ENCODE data around the gene RBFOX2.

Gene RBFOX2

DNA sequence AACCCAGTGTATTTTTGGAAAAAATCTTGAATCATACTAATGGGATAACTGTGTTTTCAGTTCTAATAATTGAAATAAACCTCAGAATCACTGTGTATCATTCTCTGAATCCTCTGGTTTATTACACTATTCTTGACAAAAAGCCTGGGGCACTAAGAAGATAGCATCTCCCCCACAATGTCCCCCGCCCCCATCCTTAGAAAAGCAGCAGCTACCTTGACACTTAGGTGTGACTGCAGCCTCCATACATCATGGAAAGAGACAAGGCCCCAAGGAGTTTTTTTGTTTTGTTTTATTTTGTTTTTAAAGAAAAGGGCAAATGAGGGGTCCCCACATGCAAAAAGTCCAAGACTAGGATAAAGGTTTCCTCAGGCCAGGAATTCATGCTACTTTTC lies 186.1 kb downstream of the RBFOX2 start:
- ATAC-seq (ENCODE audit: low read depth) (no peak), DNase-seq (ENCODE audit: low spot score) (no peak)
- Histone ChIP-seq H3K4me3 (ENCODE audit: severe bottlenecking) (no peak overlapping the region), H3K36me3 (ENCODE audit: low read depth) (no peaks in the 10 kb centered on the region; the same call in 1 of the 2 replicates), H3K4me1 (ENCODE audit: insufficient read depth, poor library complexity, severe bottlenecking) (peaks cover 10% of the 10 kb centered on the region), H3K27ac (ENCODE audit: poor library complexity, severe bottlenecking) (peak overlapping the region; percentile 97), H3K9me3 (ENCODE audit: severe bottlenecking) (no peaks in the 10 kb centered on the region), H3K27me3 (ENCODE audit: insufficient read depth, poor library complexity, severe bottlenecking) (no peaks in the 10 kb centered on the region)
- TF ChIP-seq, protein P1, sequence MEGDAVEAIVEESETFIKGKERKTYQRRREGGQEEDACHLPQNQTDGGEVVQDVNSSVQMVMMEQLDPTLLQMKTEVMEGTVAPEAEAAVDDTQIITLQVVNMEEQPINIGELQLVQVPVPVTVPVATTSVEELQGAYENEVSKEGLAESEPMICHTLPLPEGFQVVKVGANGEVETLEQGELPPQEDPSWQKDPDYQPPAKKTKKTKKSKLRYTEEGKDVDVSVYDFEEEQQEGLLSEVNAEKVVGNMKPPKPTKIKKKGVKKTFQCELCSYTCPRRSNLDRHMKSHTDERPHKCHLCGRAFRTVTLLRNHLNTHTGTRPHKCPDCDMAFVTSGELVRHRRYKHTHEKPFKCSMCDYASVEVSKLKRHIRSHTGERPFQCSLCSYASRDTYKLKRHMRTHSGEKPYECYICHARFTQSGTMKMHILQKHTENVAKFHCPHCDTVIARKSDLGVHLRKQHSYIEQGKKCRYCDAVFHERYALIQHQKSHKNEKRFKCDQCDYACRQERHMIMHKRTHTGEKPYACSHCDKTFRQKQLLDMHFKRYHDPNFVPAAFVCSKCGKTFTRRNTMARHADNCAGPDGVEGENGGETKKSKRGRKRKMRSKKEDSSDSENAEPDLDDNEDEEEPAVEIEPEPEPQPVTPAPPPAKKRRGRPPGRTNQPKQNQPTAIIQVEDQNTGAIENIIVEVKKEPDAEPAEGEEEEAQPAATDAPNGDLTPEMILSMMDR (IDR thresholded peaks at IDR 0.05; ENCODE audit: poor library complexity, severe bottlenecking): no peak

DNA sequence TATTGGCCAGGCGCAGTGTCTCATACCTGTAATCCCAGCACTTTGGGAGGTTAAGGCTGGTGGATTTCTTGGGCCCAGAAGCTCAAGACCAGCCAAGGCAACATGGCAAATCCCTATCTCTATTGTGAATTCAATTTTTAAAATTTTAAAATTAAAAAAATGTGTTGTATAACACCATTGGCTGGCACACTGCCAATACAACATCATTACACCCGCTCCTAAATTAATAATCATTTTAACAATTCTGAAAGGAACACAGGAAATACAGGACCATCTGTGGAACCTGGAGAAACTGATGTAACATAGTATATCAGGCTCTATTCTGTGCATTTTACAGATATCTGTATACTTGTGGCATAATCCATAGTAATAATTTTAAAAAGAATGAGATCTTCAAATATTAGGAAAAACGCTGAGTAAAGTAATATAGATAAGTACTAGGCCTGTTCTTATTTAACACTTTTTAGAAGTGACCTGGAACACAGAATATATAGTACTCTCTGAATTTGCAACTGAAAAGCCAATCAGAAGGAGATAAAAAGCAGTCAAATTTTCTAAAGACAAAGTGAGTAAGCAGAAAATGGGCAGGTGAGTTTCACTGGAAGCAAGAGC lies 186.6 kb downstream of the RBFOX2 start:
- DNase-seq (ENCODE audit: low spot score): no peak
- peak overlapping the region; percentile 97 for H3K27ac ChIP-seq (ENCODE audit: poor library complexity, severe bottlenecking)
- H3K27me3 ChIP-seq (ENCODE audit: insufficient read depth, poor library complexity, severe bottlenecking): no peaks in the 10 kb centered on the region
- peaks cover under 1% of the 10 kb centered on the region; the same call in 1 of the 2 replicates for H3K36me3 ChIP-seq (ENCODE audit: low read depth)
- peaks cover 11% of the 10 kb centered on the region for H3K4me1 ChIP-seq (ENCODE audit: insufficient read depth, poor library complexity, severe bottlenecking)
- no peak for ATAC-seq (ENCODE audit: low read depth)
- no peaks in the 10 kb centered on the region for H3K9me3 ChIP-seq (ENCODE audit: severe bottlenecking)
- TF ChIP-seq, protein P1 (IDR thresholded peaks at IDR 0.05; ENCODE audit: poor library complexity, severe bottlenecking): no peak
- H3K4me3 ChIP-seq (ENCODE audit: severe bottlenecking): no peak overlapping the region

- H3K36me3 ChIP-seq (ENCODE audit: low read depth): peaks cover 4% of the 10 kb centered on the region; the same call in 1 of the 2 replicates
- peak overlapping the region; percentile 97 for H3K27ac ChIP-seq (ENCODE audit: poor library complexity, severe bottlenecking)
- TF ChIP-seq, protein P1 (IDR thresholded peaks at IDR 0.05; ENCODE audit: poor library complexity, severe bottlenecking): no peak
- H3K4me3 ChIP-seq (ENCODE audit: severe bottlenecking): peak overlapping the region; percentile 48
- no peaks in the 10 kb centered on the region for H3K27me3 ChIP-seq (ENCODE audit: insufficient read depth, poor library complexity, severe bottlenecking)
- DNase-seq (ENCODE audit: low spot score) (peak; percentile 94), ATAC-seq (ENCODE audit: low read depth) (peak; percentile 80)
- no peaks in the 10 kb centered on the region for H3K9me3 ChIP-seq (ENCODE audit: severe bottlenecking)
- peaks cover 19% of the 10 kb centered on the region for H3K4me1 ChIP-seq (ENCODE audit: insufficient read depth, poor library complexity, severe bottlenecking)
Measured at GRCh38 chr22:35840302-35840739, 188.3 kb downstream of the RBFOX2 start.

- Histone ChIP-seq H3K4me1 (ENCODE audit: insufficient read depth, poor library complexity, severe bottlenecking) (peaks cover 23% of the 10 kb centered on the region), H3K27ac (ENCODE audit: poor library complexity, severe bottlenecking) (peak overlapping the region; percentile 97)
- peak; percentile 27; the same call in 2 of the 3 replicates for ATAC-seq (ENCODE audit: low read depth)
Measured at GRCh38 chr22:35839841-35840301, 188.8 kb downstream of the RBFOX2 start.

More at GRCh38 chr22:35839841-35840301, 188.8 kb downstream of the RBFOX2 start:
- TF ChIP-seq, protein P1 (IDR thresholded peaks at IDR 0.05; ENCODE audit: poor library complexity, severe bottlenecking): no peak
- Histone ChIP-seq H3K27me3 (ENCODE audit: insufficient read depth, poor library complexity, severe bottlenecking) (no peaks in the 10 kb centered on the region), H3K4me3 (ENCODE audit: severe bottlenecking) (peak overlapping the region; percentile 48), H3K36me3 (ENCODE audit: low read depth) (peaks cover 4% of the 10 kb centered on the region; the same call in 1 of the 2 replicates), H3K9me3 (ENCODE audit: severe bottlenecking) (no peaks in the 10 kb centered on the region)
- no peak for DNase-seq (ENCODE audit: low spot score)

Measured in RWPE2 (cell line).